ENCODE measurements around the gene TDRD7. TPM values are rescaled to one million over a fixed set of nuclear protein-coding genes. Genes with fewer than 3 reads are reported as not detected.

TDRD7 gene
- polyA plus RNA-seq, 1 of the 3 experiments (the other 2 are of a cell fraction): 4.9 TPM

DNA sequence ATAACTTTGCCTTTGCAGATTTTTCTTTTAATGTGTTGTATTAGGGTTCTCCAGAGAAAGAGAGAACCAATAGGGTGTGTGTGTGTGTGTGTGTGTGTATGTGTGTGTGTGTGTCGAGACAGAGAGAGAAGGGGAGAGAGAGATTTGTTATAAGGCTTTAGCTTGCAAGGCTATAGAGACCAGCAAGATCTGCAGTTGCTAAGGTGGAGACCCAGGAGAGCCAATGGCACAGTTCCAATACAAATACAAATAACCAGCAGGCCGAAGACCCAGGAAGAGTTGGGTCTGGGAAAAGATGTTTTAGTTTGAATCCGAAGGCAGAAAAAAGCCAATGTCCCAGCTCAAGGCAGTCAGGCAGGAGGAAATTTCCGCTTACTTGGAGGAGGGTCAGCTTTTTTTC lies 112.5 kb downstream of the TDRD7 start:
- Histone ChIP-seq H2AFZ (ENCODE audit: low read depth) (no peak overlapping the region), H3K9me2 (no peaks in the 10 kb centered on the region), H3K4me3 (ENCODE audit: low read depth in 2 of 2, low read length in 1 of 2) (no peak overlapping the region), H3K4me1 (ENCODE audit: control insufficient read depth in 1 of 2, insufficient read depth in 2 of 2, low read depth in 1 of 2, low read length in 1 of 2) (peaks cover 0 to 28% of the 10 kb centered on the region in 2 experiments; a peak in 1 of 4 replicates), H3K27me3 (ENCODE audit: insufficient read depth) (no peaks in the 10 kb centered on the region; the same call in 1 of the 2 replicates), H3K27ac (ENCODE audit: low read depth in 2 of 2, low read length in 1 of 2) (no peak overlapping the region), H3K36me3 (replicated peaks in 1 of 2; ENCODE audit: control insufficient read depth in 1 of 2, insufficient read depth in 2 of 2, low read length in 1 of 2) (peaks cover 0 to 3% of the 10 kb centered on the region in 2 experiments), H4K20me1 (ENCODE audit: insufficient read depth) (no peaks in the 10 kb centered on the region), H3K9ac (no peak overlapping the region), H3K4me2 (no peak overlapping the region), H3F3A (replicated peaks; ENCODE audit: insufficient read depth) (no peaks in the 10 kb centered on the region), H3K9me3 (no peaks in the 10 kb centered on the region), H3K79me2 (ENCODE audit: insufficient read depth) (no peaks in the 10 kb centered on the region)
- CTCF ChIA-PET: interaction anchor here (1.3 to 2.4 kb wide), 2 partner anchors 21 to 74 kb away, joined by 3 to 6 read pairs; no protein-coding TSS in a partner anchor
- no peak for DNase-seq
- TF ChIP-seq, protein P1, sequence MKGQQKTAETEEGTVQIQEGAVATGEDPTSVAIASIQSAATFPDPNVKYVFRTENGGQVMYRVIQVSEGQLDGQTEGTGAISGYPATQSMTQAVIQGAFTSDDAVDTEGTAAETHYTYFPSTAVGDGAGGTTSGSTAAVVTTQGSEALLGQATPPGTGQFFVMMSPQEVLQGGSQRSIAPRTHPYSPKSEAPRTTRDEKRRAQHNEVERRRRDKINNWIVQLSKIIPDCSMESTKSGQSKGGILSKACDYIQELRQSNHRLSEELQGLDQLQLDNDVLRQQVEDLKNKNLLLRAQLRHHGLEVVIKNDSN (IDR thresholded peaks at IDR 0.05; ENCODE audit: borderline replicate concordance, low read depth): no peak
- TF ChIP-seq FOSL2 (IDR thresholded peaks at IDR 0.05; ENCODE audit: borderline replicate concordance, low read depth) (no peak), FOXM1 (IDR thresholded peaks at IDR 0.05; ENCODE audit: low read depth) (no peak), RFX5 (IDR thresholded peaks at IDR 0.05; ENCODE audit: low read length) (no peak), GABPA (IDR thresholded peaks at IDR 0.05; ENCODE audit: low read depth) (no peak), POLR2AphosphoS5 (IDR thresholded peaks at IDR 0.05; ENCODE audit: low read depth, low read length) (no peak), NFIC (IDR thresholded peaks at IDR 0.05; ENCODE audit: borderline replicate concordance) (no peak), TCF12 (IDR thresholded peaks at IDR 0.05) (no peak), JUND (IDR thresholded peaks at IDR 0.05) (no peak), RCOR1 (IDR thresholded peaks at IDR 0.05; ENCODE audit: low read length) (no peak), YY1 (IDR thresholded peaks at IDR 0.05; ENCODE audit: low read depth) (no peak), TEAD4 (IDR thresholded peaks at IDR 0.05; ENCODE audit: borderline replicate concordance, insufficient read depth) (no peak), SMC3 (IDR thresholded peaks at IDR 0.05; ENCODE audit: low read depth, low read length) (no peak), TAF1 (IDR thresholded peaks at IDR 0.05; ENCODE audit: borderline replicate concordance, low read depth, low read length) (no peak)
- TF ChIP-seq, protein P2, sequence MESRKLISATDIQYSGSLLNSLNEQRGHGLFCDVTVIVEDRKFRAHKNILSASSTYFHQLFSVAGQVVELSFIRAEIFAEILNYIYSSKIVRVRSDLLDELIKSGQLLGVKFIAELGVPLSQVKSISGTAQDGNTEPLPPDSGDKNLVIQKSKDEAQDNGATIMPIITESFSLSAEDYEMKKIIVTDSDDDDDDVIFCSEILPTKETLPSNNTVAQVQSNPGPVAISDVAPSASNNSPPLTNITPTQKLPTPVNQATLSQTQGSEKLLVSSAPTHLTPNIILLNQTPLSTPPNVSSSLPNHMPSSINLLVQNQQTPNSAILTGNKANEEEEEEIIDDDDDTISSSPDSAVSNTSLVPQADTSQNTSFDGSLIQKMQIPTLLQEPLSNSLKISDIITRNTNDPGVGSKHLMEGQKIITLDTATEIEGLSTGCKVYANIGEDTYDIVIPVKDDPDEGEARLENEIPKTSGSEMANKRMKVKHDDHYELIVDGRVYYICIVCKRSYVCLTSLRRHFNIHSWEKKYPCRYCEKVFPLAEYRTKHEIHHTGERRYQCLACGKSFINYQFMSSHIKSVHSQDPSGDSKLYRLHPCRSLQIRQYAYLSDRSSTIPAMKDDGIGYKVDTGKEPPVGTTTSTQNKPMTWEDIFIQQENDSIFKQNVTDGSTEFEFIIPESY (IDR thresholded peaks at IDR 0.05; ENCODE audit: borderline replicate concordance, low read depth): no peak
- TF ChIP-seq, protein P3, sequence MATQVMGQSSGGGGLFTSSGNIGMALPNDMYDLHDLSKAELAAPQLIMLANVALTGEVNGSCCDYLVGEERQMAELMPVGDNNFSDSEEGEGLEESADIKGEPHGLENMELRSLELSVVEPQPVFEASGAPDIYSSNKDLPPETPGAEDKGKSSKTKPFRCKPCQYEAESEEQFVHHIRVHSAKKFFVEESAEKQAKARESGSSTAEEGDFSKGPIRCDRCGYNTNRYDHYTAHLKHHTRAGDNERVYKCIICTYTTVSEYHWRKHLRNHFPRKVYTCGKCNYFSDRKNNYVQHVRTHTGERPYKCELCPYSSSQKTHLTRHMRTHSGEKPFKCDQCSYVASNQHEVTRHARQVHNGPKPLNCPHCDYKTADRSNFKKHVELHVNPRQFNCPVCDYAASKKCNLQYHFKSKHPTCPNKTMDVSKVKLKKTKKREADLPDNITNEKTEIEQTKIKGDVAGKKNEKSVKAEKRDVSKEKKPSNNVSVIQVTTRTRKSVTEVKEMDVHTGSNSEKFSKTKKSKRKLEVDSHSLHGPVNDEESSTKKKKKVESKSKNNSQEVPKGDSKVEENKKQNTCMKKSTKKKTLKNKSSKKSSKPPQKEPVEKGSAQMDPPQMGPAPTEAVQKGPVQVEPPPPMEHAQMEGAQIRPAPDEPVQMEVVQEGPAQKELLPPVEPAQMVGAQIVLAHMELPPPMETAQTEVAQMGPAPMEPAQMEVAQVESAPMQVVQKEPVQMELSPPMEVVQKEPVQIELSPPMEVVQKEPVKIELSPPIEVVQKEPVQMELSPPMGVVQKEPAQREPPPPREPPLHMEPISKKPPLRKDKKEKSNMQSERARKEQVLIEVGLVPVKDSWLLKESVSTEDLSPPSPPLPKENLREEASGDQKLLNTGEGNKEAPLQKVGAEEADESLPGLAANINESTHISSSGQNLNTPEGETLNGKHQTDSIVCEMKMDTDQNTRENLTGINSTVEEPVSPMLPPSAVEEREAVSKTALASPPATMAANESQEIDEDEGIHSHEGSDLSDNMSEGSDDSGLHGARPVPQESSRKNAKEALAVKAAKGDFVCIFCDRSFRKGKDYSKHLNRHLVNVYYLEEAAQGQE (IDR thresholded peaks at IDR 0.05; ENCODE audit: low read depth, low read length): no peak
- TF ChIP-seq, protein P4, sequence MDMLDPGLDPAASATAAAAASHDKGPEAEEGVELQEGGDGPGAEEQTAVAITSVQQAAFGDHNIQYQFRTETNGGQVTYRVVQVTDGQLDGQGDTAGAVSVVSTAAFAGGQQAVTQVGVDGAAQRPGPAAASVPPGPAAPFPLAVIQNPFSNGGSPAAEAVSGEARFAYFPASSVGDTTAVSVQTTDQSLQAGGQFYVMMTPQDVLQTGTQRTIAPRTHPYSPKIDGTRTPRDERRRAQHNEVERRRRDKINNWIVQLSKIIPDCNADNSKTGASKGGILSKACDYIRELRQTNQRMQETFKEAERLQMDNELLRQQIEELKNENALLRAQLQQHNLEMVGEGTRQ (IDR thresholded peaks at IDR 0.05; ENCODE audit: borderline replicate concordance, low read depth, low read length): no peak
- TF ChIP-seq, protein P5, sequence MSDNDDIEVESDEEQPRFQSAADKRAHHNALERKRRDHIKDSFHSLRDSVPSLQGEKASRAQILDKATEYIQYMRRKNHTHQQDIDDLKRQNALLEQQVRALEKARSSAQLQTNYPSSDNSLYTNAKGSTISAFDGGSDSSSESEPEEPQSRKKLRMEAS (IDR thresholded peaks at IDR 0.05; ENCODE audit: low read depth): no peak
- TF ChIP-seq, protein P6, sequence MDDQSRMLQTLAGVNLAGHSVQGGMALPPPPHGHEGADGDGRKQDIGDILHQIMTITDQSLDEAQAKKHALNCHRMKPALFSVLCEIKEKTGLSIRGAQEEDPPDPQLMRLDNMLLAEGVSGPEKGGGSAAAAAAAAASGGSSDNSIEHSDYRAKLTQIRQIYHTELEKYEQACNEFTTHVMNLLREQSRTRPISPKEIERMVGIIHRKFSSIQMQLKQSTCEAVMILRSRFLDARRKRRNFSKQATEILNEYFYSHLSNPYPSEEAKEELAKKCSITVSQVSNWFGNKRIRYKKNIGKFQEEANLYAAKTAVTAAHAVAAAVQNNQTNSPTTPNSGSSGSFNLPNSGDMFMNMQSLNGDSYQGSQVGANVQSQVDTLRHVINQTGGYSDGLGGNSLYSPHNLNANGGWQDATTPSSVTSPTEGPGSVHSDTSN (IDR thresholded peaks at IDR 0.05): no peak
- WGBS (ENCODE audit: low lambda C conversion rate): 50% methylated on average over 4 of the region's 4 CpGs
- POLR2A ChIA-PET: no interaction called here

Measured in SK-N-SH (cell line).